ENCODE data around the gene ALOX15.
"Not testable (repeated sequence)": the region's sequence is repeated elsewhere in the genome, so short reads cannot be mapped to it uniquely, and the experiment has no call there.

ALOX15 gene

DNA sequence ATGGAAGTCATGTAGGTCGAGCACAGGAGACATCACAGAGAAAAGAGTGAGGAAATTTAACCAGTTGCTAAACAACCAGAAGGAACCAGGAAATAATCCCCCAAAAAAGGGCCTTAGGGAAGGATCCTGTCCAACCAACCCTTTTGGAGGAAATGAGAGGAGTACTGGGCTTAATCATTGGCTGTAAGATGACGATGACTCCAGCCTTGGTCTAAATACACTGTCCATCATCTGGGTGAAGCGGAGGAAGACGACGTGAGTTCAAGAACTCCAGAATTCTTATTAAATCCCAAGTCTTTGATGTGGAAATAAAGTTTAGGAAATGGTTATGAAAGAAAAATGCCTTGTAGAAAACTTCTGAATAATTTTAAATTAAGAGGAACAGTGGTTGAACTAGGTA lies 11.5 kb upstream of the ALOX15 start:
- no peak for DNase-seq

- peak; percentile 60 for DNase-seq
Measured at GRCh38 chr17:4648741-4649140, 7.3 kb upstream of the ALOX15 start.

- DNase-seq, result no peak
Measured at GRCh38 chr17:4645642-4646041, 4.2 kb upstream of the ALOX15 start.

DNA sequence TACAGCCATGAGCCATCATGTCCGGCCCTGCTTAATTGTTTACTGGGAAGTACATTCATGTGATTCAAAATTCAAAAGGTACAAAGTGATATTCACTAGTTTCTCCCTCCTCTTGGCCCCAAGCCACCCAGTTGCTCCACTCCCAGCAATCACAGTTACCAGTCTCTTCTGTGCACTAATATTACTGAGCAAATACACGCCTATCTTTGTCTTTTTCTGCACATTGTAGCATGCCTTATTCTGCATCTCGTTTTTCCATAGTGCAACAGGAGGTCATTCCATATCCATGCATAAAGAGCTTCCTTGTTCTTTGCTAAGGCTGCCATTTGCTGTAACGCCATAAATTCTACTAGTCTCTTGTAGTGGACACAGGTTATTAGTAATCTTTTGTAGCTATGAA lies 2.2 kb upstream of the ALOX15 start:
- DNase-seq, result no peak

GRCh38 chr17:4642286-4642685 lies 808 bp upstream of the ALOX15 start:
- DNase-seq, result no peak

DNA sequence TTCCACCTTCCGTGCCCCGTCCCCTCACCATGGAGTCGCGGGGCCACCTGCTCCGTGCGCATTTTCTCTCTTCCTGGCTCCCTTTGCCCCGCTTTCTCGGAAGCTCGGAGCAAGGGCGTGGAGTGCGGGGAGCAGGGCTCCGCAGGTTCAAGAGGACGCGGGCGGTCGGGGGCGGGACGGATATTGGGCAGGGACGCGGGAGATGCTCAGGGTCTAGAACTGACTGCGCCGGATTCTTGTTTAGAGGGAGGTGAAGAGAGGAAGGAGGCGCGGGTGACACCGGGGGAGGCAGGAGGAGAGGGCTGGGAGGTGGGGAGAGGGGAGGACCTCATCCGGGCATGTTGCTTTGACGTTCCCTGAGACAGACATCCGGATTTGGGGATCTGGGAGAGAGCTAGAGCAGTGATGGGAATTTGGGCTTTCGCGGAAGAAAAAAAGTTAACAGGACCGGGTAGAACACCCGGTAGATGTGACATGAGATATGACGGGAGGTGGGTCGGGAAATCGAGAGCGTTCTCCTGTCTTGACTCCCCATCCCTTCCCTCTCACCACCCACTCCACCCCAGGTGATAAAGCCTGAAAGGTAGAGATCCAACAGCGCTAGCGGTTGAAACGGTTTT lies 799 bp downstream of the ALOX15 start:
- DNase-seq, result not testable (repeated sequence)

DNA sequence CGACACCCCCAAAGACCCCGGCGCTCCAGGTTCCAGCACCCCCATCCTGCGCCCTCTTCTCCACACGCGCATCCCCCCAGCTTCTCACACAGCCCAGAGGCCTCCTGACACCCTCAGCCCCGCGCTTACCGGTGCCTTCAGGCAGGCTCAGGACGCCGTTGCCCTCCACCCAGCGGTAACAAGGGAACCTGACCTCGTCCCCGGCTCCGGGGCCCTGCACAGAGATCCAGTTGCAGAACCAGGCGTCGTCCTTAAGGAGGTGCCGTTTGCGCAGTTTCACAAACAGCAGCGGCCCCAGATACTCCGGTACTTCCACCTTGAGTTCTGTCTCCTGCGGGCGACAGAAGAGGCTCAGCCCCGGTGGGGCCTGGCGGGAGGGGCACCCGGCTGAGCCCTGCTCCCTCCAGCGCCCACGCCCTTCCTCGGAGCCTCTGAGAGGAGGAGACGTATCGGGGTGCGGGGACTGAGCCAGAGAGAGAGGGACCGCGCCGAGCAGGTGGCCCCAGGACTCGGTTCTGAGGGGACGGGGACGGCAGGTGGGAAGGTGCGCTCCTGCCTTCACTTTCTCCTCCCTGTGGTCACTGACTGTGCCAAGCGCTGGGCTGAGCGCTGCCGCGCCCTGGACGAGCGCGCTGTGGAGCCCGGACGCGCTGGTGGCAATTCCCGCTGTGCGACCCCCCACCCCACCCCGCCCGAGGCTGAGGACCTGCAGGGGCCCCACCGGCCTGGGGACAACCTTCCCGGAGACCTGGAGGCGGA lies 2.0 kb downstream of the ALOX15 start:
- DNase-seq, result not testable (repeated sequence)

DNA sequence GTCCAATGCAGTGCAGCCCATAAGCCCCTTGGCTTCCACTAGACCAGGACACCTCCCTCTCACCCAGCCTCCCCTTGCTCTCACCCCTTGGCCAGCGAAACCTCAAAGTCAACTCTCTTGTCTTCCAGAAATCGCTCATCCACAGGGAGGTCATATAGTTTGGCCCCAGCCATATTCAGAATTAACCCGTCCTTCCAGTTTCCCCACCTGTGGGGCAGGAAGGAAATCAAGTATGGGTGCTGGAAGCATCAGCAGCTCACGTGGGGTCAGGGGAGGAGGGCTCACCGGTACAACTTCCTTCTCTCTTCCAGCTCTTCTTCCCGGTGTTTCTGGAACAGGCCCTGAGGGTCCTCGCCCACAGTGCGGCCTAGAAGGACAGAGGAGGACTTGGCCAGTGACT lies 2.7 kb downstream of the ALOX15 start:
- not testable (repeated sequence) for DNase-seq

GRCh38 chr17:4636474-4637100 lies 4.9 kb downstream of the ALOX15 start:
- no peak for DNase-seq

GRCh38 chr17:4635823-4636375 lies 5.6 kb downstream of the ALOX15 start:
- DNase-seq, result no peak

GRCh38 chr17:4634976-4635375 lies 6.5 kb downstream of the ALOX15 start:
- no peak for DNase-seq

DNA sequence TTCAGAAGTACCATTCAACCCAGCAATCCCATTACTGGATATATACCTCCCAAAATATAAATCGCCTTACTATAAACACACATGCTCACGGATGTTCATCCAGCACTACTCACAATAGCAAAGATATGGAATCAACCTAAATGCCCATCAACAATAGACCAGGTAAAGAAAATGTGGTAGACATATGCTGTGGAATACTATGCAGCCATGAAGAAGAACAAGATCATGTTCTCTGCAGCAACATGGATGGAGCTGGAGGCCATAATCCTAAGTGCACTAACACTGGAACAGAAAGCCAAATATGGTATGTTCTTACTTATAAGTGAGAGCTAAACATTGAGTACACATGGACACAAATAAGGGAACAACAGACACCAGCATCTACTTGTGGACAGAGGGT lies 7.8 kb downstream of the ALOX15 start:
- DNase-seq, result no peak

- no peak for DNase-seq
Measured at GRCh38 chr17:4632581-4632920, 8.9 kb downstream of the ALOX15 start.

- no peak for DNase-seq
Measured at GRCh38 chr17:4631836-4632580, 9.5 kb downstream of the ALOX15 start.

DNA sequence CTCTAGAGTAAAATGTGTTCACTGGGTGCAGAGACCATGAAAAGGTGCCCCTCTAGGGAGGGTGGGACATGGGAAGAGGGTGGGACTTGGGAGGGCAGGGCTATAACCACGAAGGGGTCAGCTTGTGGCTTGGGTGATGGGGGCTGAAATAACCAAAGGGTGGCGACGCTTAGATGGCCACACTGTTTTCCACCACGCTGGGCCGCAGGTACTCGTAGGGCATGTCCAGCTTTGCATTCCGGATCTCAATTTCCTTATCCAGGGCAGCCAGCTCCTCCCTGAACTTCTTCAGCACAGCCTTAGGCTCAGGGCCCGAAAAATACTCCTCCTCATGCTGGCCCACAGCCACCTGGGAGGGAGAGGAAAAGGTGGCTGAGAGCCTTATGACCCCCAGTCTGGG lies 10.0 kb downstream of the ALOX15 start:
- DNase-seq, result no peak

- no peak for DNase-seq
Measured at GRCh38 chr17:4626734-4627256, 14.7 kb downstream of the ALOX15 start.

DNA sequence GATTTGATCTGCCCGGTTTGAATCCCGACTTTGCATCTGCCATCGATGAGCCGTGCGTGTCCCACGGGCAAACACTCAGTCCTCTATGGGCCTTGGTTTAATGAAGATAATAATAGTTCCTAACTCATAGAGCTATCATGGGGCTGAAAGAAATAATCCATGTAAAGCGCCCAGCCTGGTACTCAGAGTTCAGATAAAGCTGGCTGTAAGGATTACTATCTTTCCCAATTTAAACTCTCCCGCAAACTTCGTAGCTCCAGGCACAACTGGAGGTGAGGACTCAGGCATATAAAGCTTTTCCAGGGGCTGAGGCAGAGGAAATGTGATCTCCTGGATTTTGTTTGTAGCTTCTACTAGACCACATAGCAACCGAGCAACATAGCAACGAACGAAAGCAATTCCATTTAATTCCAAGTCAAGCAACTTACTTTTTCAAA lies 16.3 kb downstream of the ALOX15 start:
- DNase-seq, result no peak

DNA sequence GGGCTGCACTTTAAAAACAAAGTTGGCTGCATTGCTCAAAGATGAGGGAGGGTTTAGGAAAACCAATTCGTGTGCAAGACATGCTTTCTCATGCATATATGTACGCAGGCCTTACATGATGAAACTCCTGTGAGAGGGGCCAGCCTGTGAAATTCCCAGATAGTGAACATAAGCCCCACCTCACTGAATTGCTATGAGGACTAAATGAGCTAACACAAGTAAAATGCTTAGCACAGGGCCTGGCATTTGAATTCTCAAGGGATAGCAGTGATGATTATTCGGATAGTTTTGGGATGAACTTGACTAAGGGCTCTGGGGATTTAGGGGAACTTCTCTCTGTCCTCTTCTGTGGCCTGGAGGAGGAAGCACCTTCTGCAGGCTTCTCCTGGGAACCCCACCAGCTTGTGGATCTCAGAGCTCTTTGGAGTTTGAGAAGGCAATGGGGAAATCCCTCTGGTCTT lies 17.0 kb downstream of the ALOX15 start:
- DNase-seq, result not testable (repeated sequence)

DNA sequence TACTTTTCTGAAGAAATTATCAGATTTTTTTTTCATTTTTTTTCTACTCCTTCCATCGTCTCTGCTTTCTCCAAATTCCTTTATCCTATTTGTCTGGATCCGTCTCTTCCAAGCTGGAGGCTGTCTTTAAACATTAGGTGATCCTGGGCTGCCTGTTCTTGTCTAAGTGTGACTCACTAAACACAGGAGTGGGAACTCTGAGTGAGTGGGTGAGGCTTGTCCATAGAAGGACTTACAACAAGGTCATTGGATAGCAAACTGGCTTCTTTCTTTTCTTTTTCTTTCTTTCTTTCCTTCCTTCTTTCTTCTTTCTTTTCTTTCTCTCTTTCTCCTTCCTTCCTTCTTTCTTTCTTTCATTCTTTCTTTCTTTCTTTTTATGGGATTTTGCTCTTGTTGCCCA lies 18.2 kb downstream of the ALOX15 start:
- DNase-seq, result no peak

- DNase-seq, result no peak
Measured at GRCh38 chr17:4622375-4622774, 19.1 kb downstream of the ALOX15 start.

DNA sequence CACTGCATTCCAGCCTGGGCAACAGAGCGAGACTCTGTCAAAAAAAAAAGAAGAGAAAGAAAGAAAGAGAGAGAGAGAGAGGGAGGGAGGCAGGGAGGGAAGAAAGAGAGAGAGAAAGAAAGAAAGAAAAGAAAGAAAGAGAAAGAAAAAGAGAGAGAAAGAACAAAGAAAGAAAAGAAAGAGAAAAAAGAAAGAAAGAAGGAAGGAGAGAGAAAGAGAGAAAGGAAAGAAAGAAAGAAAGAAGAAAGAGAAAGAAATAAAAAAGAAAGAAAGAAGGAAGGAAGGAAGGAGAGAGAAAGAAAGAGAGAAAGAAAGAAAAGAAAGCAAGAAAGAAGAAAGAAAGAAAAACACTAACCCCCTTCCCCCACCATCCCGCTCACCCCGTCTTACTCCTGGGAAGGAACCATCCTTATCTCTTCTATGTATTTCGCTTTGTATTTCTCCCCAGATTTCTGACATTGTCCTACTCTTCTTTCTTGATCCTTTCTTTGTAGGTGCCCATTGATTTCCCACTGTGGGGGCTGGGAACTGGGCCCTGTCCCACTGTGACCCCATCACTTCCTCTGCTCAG lies 20.9 kb downstream of the ALOX15 start:
- no peak for DNase-seq

DNA sequence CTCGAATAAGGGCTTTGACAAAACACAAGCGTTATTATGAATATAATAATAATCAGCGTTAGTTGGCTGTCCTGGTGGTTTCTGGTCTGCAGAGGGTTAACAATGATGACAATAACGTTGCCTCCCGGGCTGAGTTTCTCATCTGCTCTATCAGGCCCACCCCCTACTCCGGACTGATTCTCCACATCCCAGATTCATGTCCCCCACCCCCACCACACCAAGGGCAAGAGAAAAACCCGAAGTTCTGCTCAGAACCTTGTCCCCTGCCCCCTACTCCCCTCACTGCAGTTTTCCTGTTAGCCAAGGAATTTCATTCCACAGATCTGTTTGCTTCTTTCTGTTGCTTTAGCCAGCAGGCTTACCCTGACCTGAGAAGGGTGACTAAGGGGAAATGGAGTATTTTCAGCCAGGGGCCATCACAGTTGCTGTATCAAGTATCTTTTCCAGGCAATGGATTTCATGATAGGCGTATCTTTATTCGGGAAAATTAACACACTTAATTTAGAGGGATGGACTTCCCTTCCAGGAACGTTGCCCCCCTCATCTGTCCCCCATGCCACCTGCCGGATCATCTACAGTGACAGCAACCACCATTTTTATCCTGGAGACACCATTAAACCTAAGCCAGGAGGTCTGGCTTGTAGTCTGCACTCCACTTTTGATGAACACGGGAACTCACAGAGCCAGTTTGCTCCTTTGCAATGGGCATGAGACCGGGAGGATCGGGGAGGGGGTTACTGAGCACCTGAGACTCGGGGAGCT lies 23.7 kb downstream of the ALOX15 start:
- no peak for DNase-seq

Measured in NCI-H510A (cell line).